Cortex of kidney (tissue), 1 donor: Measurements from ENCODE around the gene PSG7.
"Not testable (repeated sequence)": the region's sequence is repeated elsewhere in the genome, so short reads cannot be mapped to it uniquely, and the experiment has no call there.

Source experiments
- DNase-seq: peaks from one replicate; lab custom pipeline; 2025; lab: John Stamatoyannopoulos, UW

Gene PSG7

DNA sequence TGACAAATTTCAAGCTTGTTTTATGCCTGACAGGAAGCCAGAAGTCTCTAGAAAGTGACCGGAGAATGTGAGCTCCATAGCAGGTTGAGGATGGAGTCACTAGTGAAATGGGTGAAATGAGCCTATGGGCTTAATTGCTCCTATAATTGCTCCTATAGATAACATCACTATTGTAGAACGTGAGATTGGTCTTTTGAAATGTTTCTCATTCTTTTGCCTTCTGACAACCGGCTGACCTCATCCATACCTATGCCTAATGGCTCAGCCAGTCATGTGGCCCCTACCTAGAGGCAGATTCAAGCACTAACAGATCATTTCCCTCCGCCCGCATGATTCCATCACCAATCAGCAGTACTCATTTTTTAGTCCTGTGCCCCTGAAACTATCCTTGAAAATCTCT is 23.5 kb downstream of the PSG7 start:
- DNase-seq = not testable (repeated sequence)

DNA sequence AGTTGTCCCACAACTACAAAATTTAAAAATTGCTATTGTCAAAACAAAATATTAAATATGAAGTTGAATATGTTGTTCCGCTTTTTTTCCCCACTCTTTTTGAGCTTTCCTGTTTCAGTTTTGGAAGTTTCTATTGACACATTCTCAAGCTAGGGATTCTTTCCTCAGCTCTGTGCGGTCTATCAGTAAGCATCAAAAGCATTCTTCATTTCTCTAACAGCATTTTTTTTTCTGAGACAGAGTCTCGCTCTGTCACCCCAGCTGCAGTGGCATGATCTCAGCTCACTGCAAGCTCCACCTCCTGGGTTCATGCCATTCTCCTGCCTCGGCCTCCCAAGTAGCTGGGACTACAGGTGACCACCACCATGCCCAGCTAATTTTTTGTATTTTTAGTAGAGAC is 24.1 kb downstream of the PSG7 start:
- DNase-seq = not testable (repeated sequence)

DNA sequence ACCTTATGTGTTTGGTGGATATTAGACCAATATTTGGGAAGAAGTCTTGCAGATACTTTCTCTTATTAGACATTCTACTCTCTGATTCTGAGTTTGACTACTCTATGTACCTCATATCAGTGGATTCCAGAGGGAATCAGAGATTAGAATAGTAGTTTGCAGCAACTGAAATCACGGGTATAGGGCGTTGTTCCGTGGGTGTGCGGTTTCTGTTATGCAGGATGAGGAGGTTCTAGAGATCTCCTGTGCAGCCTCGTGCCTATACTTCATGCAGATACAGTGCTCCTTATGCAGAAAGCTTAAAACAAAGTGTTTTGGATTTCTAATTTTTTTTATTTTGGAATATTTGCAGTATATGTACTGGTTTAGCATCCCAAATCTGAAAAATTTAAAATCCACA is 25.3 kb downstream of the PSG7 start:
- DNase-seq = not testable (repeated sequence)

DNA sequence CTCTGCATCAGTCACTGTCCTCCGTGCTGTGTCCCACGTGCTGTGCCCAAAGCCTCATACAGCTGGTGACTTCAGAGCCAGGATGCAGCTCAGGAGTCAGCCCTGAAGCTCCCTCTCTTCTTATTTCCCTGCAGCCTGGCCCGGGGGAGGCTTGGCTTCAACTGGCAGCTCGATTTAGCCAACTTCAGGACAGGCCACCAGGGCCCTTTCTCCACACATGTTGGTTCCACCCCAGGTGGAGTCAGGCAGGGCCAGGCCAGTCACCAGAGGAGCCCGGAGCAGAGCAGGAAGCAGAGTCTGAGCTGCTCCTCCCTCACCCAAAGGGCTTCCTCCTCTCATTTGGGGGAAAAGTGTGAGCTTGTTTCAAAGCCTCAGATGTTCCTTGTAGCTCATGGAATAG is 30.8 kb downstream of the PSG7 start:
- DNase-seq = not testable (repeated sequence)

- DNase-seq = not testable (repeated sequence)
These were observed 36.4 kb downstream of the PSG7 start for GRCh38 chr19:42900561-42900960.

DNA sequence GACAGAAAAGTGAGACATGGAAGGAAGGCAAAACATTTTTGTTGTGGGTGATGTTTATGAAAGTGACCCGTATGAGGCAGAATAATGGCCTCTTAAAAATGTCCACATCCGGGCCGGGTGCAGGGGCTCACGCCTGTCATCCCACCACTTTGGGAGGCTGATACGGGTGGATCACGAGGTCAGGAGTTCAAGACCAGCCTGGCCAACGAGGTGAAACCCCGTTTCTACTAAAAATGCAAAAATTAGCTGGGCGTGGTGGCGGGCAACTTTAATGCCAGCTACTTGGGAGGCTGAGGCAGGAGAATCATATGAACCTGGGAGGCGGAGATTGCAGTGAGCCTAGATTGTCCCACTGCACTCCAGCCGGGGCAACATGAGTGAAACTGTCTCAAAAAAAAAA is 37.3 kb downstream of the PSG7 start:
- DNase-seq = not testable (repeated sequence)

GRCh38 chr19:42899110-42899509 is 37.9 kb downstream of the PSG7 start:
- DNase-seq = not testable (repeated sequence)

DNA sequence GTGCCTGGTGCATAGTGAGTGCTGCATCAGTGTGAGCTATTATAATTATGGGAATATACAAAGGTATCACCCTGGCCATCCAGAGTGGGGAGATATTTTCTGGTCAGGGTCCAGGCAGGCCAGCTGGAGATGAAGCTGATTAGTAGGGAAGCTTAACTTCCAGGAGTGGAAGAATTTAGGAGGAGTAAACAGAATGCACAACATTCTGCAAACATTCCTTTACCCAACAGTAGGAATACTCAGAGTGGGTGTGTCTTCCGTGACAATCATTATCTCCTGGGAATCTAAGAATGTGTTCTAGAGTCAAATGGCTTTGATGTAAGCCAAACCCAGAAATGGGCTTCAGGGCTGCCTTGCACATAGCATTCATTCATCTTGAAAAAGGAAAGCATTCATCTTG is 38.4 kb downstream of the PSG7 start:
- not testable (repeated sequence) for DNase-seq

- DNase-seq = not testable (repeated sequence)
These were observed 39.3 kb downstream of the PSG7 start for GRCh38 chr19:42897729-42898128.

DNA sequence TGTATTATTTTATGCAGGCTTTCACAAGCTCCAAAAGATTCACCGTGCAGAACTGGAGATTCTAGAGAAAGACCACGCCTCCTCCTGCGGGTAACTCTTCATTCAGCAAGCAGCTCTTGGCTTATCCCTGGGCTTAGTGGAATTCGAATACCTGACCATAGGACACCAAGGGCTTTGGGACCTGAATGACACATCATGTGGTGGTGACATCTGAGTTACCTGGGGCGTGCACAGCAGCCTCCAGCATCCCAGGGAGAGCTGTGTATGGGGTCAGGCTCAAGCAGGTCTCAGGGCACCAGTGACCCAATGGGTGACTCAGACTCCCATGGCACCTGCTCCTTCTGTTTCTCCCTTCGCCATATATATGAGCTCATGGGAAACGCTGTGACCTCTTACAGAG is 46.6 kb downstream of the PSG7 start:
- not testable (repeated sequence) for DNase-seq

- DNase-seq = not testable (repeated sequence)
These were observed 49.0 kb downstream of the PSG7 start for GRCh38 chr19:42887876-42888445.

- not testable (repeated sequence) for DNase-seq
These were observed 54.3 kb downstream of the PSG7 start for GRCh38 chr19:42882730-42883129.

DNA sequence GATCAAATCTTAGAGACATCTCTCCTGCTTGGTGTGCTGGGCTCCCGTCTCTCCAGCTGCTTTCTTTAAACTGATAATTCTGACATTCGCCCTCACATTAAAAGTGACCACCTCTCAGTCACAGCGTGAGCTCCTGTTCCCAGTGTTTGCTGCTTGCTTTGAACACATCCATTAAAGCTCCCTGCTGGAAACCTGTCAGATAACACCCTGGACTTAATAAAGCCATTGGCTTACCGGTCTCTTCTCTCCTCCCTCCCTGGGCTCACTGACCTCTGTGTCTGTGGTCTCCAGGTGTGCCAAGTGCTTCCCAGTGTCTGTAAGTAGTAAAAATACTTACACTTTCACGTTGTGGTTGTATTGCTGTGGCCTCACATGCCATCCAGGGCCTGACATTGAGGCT is 55.0 kb downstream of the PSG7 start:
- DNase-seq = not testable (repeated sequence)

DNA sequence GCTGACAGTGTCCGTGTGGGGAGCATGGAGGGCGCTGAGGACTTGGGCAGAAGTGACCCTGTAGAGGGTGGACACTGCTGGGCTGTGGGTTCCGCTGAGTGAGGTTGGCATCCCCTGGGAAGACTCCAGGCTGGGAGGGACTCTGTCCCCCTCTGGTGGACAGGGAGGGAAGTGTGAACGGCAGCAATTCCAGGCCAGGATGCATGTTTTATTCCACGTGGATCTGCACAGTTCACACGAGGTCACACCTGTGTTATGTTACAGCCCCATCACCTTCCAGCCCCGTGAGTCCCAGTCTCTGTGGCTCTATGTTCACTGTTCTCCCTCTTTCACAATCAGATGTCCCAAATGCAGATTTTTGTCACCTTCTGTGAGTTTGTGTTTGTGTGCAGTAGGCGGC is 55.7 kb downstream of the PSG7 start:
- DNase-seq = not testable (repeated sequence)

DNA sequence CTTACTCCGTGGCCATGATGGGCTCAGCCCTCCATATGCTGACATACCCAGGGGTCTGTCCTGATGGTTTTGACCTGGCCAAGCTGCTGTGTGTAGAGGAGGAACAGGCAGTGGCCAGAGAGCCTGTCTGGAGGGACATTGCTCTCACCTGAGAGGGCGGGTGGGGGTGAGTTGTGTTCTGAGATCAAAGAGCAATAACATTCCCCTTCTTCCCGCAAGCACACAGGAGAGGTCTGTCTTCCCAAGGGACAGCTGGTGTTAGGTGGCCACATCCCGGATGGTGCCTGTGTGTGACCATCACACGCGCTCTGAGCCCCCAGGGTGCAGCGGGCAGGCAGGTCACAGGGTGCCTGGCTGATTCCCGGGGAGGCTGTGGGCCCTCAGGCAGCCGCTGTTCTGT is 56.4 kb downstream of the PSG7 start:
- DNase-seq = not testable (repeated sequence)

GRCh38 chr19:42879613-42880012 is 57.4 kb downstream of the PSG7 start, which contains the start of gene PSG1:
Gene PSG1, minus strand, starts transcription at chr19:42879713. Its CDS starts 132 bp downstream, at chr19:42879581.
- DNase-seq = no peak

DNA sequence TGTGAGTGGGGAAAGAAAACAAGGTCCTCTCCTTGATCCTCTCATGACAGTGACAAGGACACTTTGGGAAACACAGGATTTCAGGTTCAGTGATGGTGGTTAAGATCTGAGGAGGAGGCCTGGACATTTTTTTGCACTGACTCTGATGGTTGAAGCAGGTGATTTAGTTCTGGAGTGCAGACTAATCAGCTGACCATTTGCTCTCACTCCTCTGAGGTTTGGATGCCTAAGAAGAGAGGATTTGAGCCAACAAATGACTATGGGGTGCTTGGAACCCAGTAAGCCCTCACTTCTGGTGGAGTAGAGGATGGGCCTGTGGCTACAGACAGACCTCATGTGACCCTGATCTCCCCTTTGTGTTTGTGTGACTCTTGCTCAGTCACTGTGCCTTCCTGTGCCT is 60.4 kb downstream of the PSG7 start:
- not testable (repeated sequence) for DNase-seq

DNA sequence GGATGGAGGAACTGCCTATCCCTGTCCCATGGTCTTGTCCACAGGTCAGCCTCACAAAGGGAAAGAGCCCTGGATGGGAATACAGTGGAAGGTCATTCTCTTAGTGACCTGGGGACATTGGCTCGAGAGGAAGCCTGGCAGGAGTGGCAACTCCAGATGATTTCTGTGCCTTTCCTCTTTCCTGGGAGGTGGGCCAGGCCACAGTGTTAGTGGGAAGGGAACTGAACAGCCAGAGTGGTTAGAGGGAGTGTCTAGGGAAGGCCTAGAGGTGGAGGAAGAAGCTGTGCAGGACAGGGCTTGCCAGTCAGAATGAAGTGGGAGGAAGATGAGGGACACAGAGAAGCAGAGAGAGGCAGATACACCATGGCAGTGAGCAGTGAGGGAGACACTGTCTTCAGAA is 61.1 kb downstream of the PSG7 start:
- not testable (repeated sequence) for DNase-seq

GRCh38 chr19:42874901-42875813 is 61.9 kb downstream of the PSG7 start:
- DNase-seq = not testable (repeated sequence)

DNA sequence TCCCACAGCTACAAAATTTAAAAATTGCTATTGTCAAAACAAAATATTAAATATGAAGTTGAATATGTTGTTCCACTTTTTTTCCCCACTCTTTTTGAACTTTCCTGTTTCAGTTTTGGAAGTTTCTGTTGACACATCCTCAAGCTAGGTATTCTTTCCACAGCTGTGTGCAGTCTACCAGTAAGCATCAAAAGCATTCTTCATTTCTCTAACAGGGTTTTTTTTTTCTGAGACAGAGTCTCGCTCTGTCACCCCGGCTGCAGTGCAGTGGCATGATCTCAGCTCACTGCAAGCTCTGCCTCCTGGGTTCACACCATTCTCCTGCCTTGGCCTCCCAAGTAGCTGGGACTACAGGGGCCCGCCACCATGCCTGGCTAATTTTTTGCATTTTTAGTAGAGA is 62.9 kb downstream of the PSG7 start:
- not testable (repeated sequence) for DNase-seq
